ENCODE measurements around the gene SCGB1C1. TPM values are rescaled to one million over a fixed set of nuclear protein-coding genes. Genes with fewer than 3 reads are reported as not detected.

Gene SCGB1C1
- total RNA-seq, 1 experiment from 2014 or later: not detected

- H3K27ac Mint-ChIP-seq (ENCODE audit: unreplicated experiment): no peak overlapping the region
- H3K9me3 ChIP-seq: no peaks in the 10 kb centered on the region
- no TSS peak for BruUV-seq (replicated peaks)
- ChIA-PET CTCF (interaction anchor here (1.0 kb wide), 1 partner anchor 9 kb away, joined by 3 read pairs; the partner anchor contains the start of genes BET1L and RIC8A), POLR2A (no interaction called here)
- peak; percentile 4 to 28 for DNase-seq
- no peaks in the 10 kb centered on the region; the same call in none of the 2 replicates for H3K36me3 ChIP-seq (ENCODE audit: control insufficient read depth, insufficient read depth, low read length)
- no peaks in the 10 kb centered on the region for H3K27me3 ChIP-seq (replicated peaks; ENCODE audit: control insufficient read depth, insufficient read depth, low read length)
- H3K4me1 ChIP-seq: no peaks in the 10 kb centered on the region
- no peak overlapping the region for H3K4me3 ChIP-seq (ENCODE audit: low read depth, low read length)
- TF ChIP-seq CTCF (IDR thresholded peaks at IDR 0.05; ENCODE audit: insufficient read depth in 1 of 2, low read depth in 1 of 2, low read length in 1 of 2, severe bottlenecking in 1 of 2, unreplicated experiment in 1 of 2): no peak
- H3K36me3 Mint-ChIP-seq (ENCODE audit: insufficient read depth, unreplicated experiment): peaks cover 14% of the 10 kb centered on the region
- intact Hi-C loops (cut with micrococcal nuclease; ENCODE audit: unreplicated experiment): no loop called here
- H3K4me3 Mint-ChIP-seq (ENCODE audit: unreplicated experiment): no peak overlapping the region
- H3K4me1 Mint-ChIP-seq (ENCODE audit: low read depth, unreplicated experiment): no peaks in the 10 kb centered on the region
- H3K27me3 Mint-ChIP-seq (ENCODE audit: insufficient read depth, unreplicated experiment): no peaks in the 10 kb centered on the region
- H3K9me3 Mint-ChIP-seq (ENCODE audit: unreplicated experiment): no peaks in the 10 kb centered on the region
These were observed 4.9 kb downstream of the SCGB1C1 start for GRCh38 chr11:197741-198235.

GRCh38 chr11:198236-198806 lies 5.4 kb downstream of the SCGB1C1 start:
- TF ChIP-seq CTCF (IDR thresholded peaks at IDR 0.05; ENCODE audit: insufficient read depth in 1 of 2, low read depth in 1 of 2, low read length in 1 of 2, severe bottlenecking in 1 of 2, unreplicated experiment in 1 of 2): no peak
- CTCF ChIA-PET: no interaction called here
- Mint-ChIP-seq H3K9me3 (ENCODE audit: unreplicated experiment) (no peaks in the 10 kb centered on the region), H3K4me1 (ENCODE audit: low read depth, unreplicated experiment) (no peaks in the 10 kb centered on the region), H3K27ac (ENCODE audit: unreplicated experiment) (peak overlapping the region; percentile 34), H3K36me3 (ENCODE audit: insufficient read depth, unreplicated experiment) (peaks cover 19% of the 10 kb centered on the region), H3K27me3 (ENCODE audit: insufficient read depth, unreplicated experiment) (no peaks in the 10 kb centered on the region), H3K4me3 (ENCODE audit: unreplicated experiment) (no peak overlapping the region)
- BruUV-seq (replicated peaks): no TSS peak
- Histone ChIP-seq H3K27me3 (replicated peaks; ENCODE audit: control insufficient read depth, insufficient read depth, low read length) (no peaks in the 10 kb centered on the region), H3K36me3 (ENCODE audit: control insufficient read depth, insufficient read depth, low read length) (no peaks in the 10 kb centered on the region; the same call in none of the 2 replicates), H3K4me1 (no peaks in the 10 kb centered on the region), H3K4me3 (ENCODE audit: low read depth, low read length) (no peak overlapping the region), H3K9me3 (no peaks in the 10 kb centered on the region)
- DNase-seq: peak in 1 of 2 experiments; percentile 27
- POLR2A ChIA-PET: interaction anchor here (0.5 kb wide), 1 partner anchor 9 kb away, joined by 3 read pairs; the partner anchor contains the start of genes BET1L and RIC8A
- intact Hi-C loops (cut with micrococcal nuclease; ENCODE audit: unreplicated experiment): no loop called here

GRCh38 chr11:199004-199581 lies 6.2 kb downstream of the SCGB1C1 start:
- Histone ChIP-seq H3K4me3 (ENCODE audit: low read depth, low read length) (no peak overlapping the region), H3K27me3 (replicated peaks; ENCODE audit: control insufficient read depth, insufficient read depth, low read length) (no peaks in the 10 kb centered on the region), H3K36me3 (ENCODE audit: control insufficient read depth, insufficient read depth, low read length) (no peaks in the 10 kb centered on the region; the same call in none of the 2 replicates), H3K4me1 (no peaks in the 10 kb centered on the region), H3K9me3 (no peaks in the 10 kb centered on the region)
- H3K4me1 Mint-ChIP-seq (ENCODE audit: low read depth, unreplicated experiment): no peaks in the 10 kb centered on the region
- BruUV-seq (replicated peaks): no TSS peak
- no peaks in the 10 kb centered on the region for H3K9me3 Mint-ChIP-seq (ENCODE audit: unreplicated experiment)
- intact Hi-C loops (cut with micrococcal nuclease; ENCODE audit: unreplicated experiment): no loop called here
- TF ChIP-seq CTCF (IDR thresholded peaks at IDR 0.05; ENCODE audit: insufficient read depth in 1 of 2, low read depth in 1 of 2, low read length in 1 of 2, severe bottlenecking in 1 of 2, unreplicated experiment in 1 of 2): no peak
- no peak overlapping the region for H3K4me3 Mint-ChIP-seq (ENCODE audit: unreplicated experiment)
- peaks cover 27% of the 10 kb centered on the region for H3K36me3 Mint-ChIP-seq (ENCODE audit: insufficient read depth, unreplicated experiment)
- DNase-seq: peak in 1 of 2 experiments; percentile 31
- H3K27ac Mint-ChIP-seq (ENCODE audit: unreplicated experiment): peak overlapping the region; percentile 34
- no peaks in the 10 kb centered on the region for H3K27me3 Mint-ChIP-seq (ENCODE audit: insufficient read depth, unreplicated experiment)
- CTCF ChIA-PET: no interaction called here
- POLR2A ChIA-PET: no interaction called here
